Astrocyte (in vitro differentiated cells and primary cell): ENCODE measurements around the gene CLMP. TPM values are rescaled to one million over a fixed set of nuclear protein-coding genes. Genes with fewer than 3 reads are reported as not detected.

Experiments
- DNase-seq: peaks from one replicate; pipeline ENCODE4 v3.0.0-alpha.2; 2010; ENCODE audit warnings: low read depth
- FAIRE-seq: peaks from 2 replicates; lab custom pipeline; 2011; peaks lifted over from hg19 to GRCh38; lab: Jason Lieb, UNC
- H2AFZ ChIP-seq: 2 replicates; pipeline ENCODE4 v1.6.0; 2012; ENCODE audit warnings: low read depth, low read length, inconsistent platforms
- H3K27ac ChIP-seq: 2 replicates; pipeline ENCODE4 v1.5.1; 2011; ENCODE audit warnings: low read depth, low read length, inconsistent platforms
- H3K27me3 ChIP-seq: 2 replicates; pipeline ENCODE4 v1.6.0; 2011; ENCODE audit warnings: low read length, inconsistent platforms; ENCODE audit not compliant: insufficient read depth
- H3K36me3 ChIP-seq: 2 replicates; pipeline ENCODE4 v1.5.1; 2011; ENCODE audit warnings: low read length, inconsistent platforms; ENCODE audit not compliant: insufficient read depth
- H3K4me1 ChIP-seq: 2 replicates; pipeline ENCODE4 v1.5.1; 2011; ENCODE audit warnings: low read length, inconsistent platforms; ENCODE audit not compliant: insufficient read depth
- H3K4me2 ChIP-seq: 2 replicates; pipeline ENCODE4 v1.6.0; 2012; ENCODE audit warnings: low read length, inconsistent platforms
- H3K4me3 ChIP-seq: 2 replicates; pipeline ENCODE4 v1.5.1; 2011; ENCODE audit warnings: low read depth, mild to moderate bottlenecking, low read length, inconsistent platforms; ENCODE audit not compliant: insufficient read depth
- H3K79me2 ChIP-seq: 2 replicates; pipeline ENCODE4 v1.6.0; 2012; ENCODE audit warnings: mild to moderate bottlenecking, low read length, inconsistent platforms; ENCODE audit not compliant: insufficient read depth
- H3K9ac ChIP-seq: 2 replicates; pipeline ENCODE4 v1.6.0; 2012; ENCODE audit warnings: mild to moderate bottlenecking, low read length, inconsistent platforms
- H3K9me3 ChIP-seq: 2 replicates; pipeline ENCODE4 v1.5.1; 2012; ENCODE audit warnings: low read depth, mild to moderate bottlenecking, low read length, inconsistent platforms; ENCODE audit not compliant: insufficient read depth
- H4K20me1 ChIP-seq: 2 replicates; pipeline ENCODE4 v1.6.0; 2012; ENCODE audit warnings: low read length, inconsistent platforms; ENCODE audit not compliant: insufficient read depth
- H3K27ac Mint-ChIP-seq: one replicate; pipeline ENCODE4 v1.8.0; 2021; ENCODE audit warnings: mild to moderate bottlenecking, mixed read lengths; ENCODE audit not compliant: unreplicated experiment
- H3K27me3 Mint-ChIP-seq: one replicate; pipeline ENCODE4 v1.8.0; 2021; ENCODE audit warnings: low read depth, mixed read lengths; ENCODE audit not compliant: unreplicated experiment
- H3K36me3 Mint-ChIP-seq: one replicate; pipeline ENCODE4 v1.8.0; 2021; ENCODE audit warnings: low read depth, mixed read lengths; ENCODE audit not compliant: unreplicated experiment
- H3K4me1 Mint-ChIP-seq: one replicate; pipeline ENCODE4 v1.8.0; 2021; ENCODE audit warnings: low read depth, mixed read lengths; ENCODE audit not compliant: unreplicated experiment
- H3K4me3 Mint-ChIP-seq: one replicate; pipeline ENCODE4 v1.8.0; 2021; ENCODE audit warnings: mild to moderate bottlenecking, moderate library complexity, mixed read lengths; ENCODE audit not compliant: unreplicated experiment
- H3K9me3 Mint-ChIP-seq: one replicate; pipeline ENCODE4 v1.8.0; 2021; ENCODE audit warnings: mild to moderate bottlenecking, mixed read lengths; ENCODE audit not compliant: unreplicated experiment
- CTCF ChIP-seq: IDR thresholded peaks from 2 replicates; pipeline ENCODE4 v1.5.1; 2011; ENCODE audit warnings: low read depth, mild to moderate bottlenecking, inconsistent platforms, low read length, moderate library complexity; ENCODE audit not compliant: insufficient read depth
- EZH2 ChIP-seq: IDR thresholded peaks from 2 replicates; pipeline ENCODE4 v1.6.1; 2012; ENCODE audit warnings: mild to moderate bottlenecking, low read length, inconsistent platforms; ENCODE audit not compliant: insufficient read depth
- total RNA-seq: library from RNA; stranded (reverse); gene quantifications from 2 replicates; pipeline ENCODE4 v1.2.1, GENCODE V29; 2021

Gene CLMP
- total RNA-seq, 1 donor from 2014 or later = 16.0 TPM

GRCh38 chr11:123057661-123058305, 137.3 kb downstream of the CLMP start:
- H3K4me2 ChIP-seq = peak overlapping the region; percentile 91
- H3K4me1 ChIP-seq = peaks cover 30% of the 10 kb centered on the region
- H3K9me3 Mint-ChIP-seq = no peaks in the 10 kb centered on the region
- no peaks in the 10 kb centered on the region for H3K27me3 Mint-ChIP-seq
- no peak overlapping the region for H3K27ac ChIP-seq
- no peak overlapping the region for H2AFZ ChIP-seq
- no peaks in the 10 kb centered on the region for H3K9me3 ChIP-seq
- H3K79me2 ChIP-seq = peaks cover 62% of the 10 kb centered on the region
- peak overlapping the region; percentile 94 for H3K9ac ChIP-seq
- TF ChIP-seq EZH2 (no peak), CTCF (no peak)
- H3K4me1 Mint-ChIP-seq = peaks cover 48% of the 10 kb centered on the region
- H4K20me1 ChIP-seq = peaks cover 88% of the 10 kb centered on the region
- H3K4me3 Mint-ChIP-seq = peak overlapping the region; percentile 99
- DNase-seq (no peak), FAIRE-seq (no peak)
- H3K36me3 Mint-ChIP-seq = peaks cover 37% of the 10 kb centered on the region
- peak overlapping the region; percentile 98 for H3K4me3 ChIP-seq
- H3K27me3 ChIP-seq = no peaks in the 10 kb centered on the region
- H3K36me3 ChIP-seq = peaks cover 63% of the 10 kb centered on the region
- peak overlapping the region; percentile 44 for H3K27ac Mint-ChIP-seq

GRCh38 chr11:123056835-123057491, 138.1 kb downstream of the CLMP start:
- Histone ChIP-seq H2AFZ (no peak overlapping the region), H3K27me3 (no peaks in the 10 kb centered on the region), H3K79me2 (peaks cover 59% of the 10 kb centered on the region), H3K4me2 (peak overlapping the region; percentile 91), H3K9ac (peak overlapping the region; percentile 33), H4K20me1 (peaks cover 88% of the 10 kb centered on the region), H3K27ac (no peak overlapping the region), H3K4me3 (no peak overlapping the region), H3K9me3 (no peaks in the 10 kb centered on the region), H3K36me3 (peaks cover 63% of the 10 kb centered on the region), H3K4me1 (peaks cover 30% of the 10 kb centered on the region)
- Mint-ChIP-seq H3K9me3 (no peaks in the 10 kb centered on the region), H3K4me1 (peaks cover 48% of the 10 kb centered on the region), H3K27me3 (no peaks in the 10 kb centered on the region), H3K27ac (peak overlapping the region; percentile 38), H3K36me3 (peaks cover 37% of the 10 kb centered on the region), H3K4me3 (peak overlapping the region; percentile 99)
- no peak for FAIRE-seq
- TF ChIP-seq CTCF (no peak), EZH2 (no peak)
- DNase-seq = no peak
